ENCODE data around the gene NUP98.
"Not testable (repeated sequence)": the region's sequence is repeated elsewhere in the genome, so short reads cannot be mapped to it uniquely, and the experiment has no call there.

NUP98 gene

GRCh38 chr11:3799143-3799542 is 1.8 kb upstream of the NUP98 start:
- no peak for DNase-seq (ENCODE audit: low spot score)

DNA sequence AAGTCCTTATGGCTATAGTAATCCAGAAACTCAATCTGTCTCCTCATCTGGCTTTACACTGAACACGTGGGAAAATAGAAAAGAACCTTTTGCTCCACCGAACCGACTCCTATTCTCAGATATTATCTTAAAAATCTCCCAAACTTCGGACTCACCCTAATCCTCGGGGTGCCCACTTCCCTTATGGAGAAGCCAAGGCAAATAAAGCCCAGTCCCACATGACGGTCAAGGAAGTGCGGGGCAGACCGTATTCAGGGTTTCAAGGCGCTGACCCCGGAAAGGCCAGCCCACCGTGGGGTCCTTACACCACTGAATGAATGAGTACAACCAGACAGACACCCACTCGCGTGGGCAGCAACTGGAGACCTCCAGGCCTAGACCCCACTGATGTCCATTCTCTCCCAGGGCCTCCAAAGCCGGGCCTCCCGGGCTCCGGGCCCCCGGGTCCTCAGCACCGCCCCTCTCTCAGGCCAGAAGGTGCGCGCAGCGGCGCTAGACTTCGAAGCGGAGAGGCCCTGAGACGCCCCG is 489 bp downstream of the NUP98 start:
- peak; percentile 73 for DNase-seq (ENCODE audit: low spot score)

DNA sequence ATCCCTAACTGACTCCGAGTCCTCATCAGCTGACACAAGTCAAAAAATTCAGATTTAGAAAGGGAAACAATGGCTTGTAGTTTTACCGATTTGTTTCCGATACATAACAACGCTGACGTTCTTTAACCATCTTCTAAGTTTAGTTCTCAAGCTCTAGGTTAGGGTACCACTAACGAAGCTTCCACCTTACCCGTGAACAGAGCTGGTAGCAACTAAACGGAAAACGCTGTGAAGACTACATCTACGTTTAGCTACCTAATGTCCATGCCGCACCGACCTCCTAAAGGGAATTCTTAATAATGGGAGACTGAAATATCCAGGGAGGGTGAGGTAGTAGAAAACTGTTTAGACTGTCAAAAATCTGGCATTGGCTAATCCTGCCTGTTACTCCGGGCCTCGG is 1.0 kb downstream of the NUP98 start:
- DNase-seq (ENCODE audit: low spot score), result no peak

GRCh38 chr11:3796002-3796311 is 1.4 kb downstream of the NUP98 start:
- DNase-seq (ENCODE audit: low spot score), result no peak

GRCh38 chr11:3795131-3796001 is 2.0 kb downstream of the NUP98 start:
- no peak for DNase-seq (ENCODE audit: low spot score)

DNA sequence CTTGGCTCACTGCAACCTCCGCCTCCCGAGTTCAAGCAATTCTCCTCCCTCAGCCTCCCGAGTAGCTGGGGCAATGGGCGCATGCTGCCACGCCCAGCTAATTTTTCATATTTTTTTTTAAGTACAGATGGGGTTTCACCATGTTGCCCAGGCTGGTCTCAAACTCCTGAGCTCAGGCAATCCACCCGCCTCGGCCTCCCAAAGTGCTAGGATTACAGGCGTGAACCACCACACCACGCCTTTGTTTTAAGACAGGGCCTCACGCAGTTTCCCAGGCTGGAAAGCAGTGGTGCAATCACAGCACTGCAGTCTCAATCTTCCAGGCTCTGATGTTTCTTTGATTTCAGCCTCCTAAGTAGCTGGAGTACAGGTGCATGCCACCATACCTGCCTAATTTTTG is 3.0 kb downstream of the NUP98 start:
- DNase-seq (ENCODE audit: low spot score), result not testable (repeated sequence)

DNA sequence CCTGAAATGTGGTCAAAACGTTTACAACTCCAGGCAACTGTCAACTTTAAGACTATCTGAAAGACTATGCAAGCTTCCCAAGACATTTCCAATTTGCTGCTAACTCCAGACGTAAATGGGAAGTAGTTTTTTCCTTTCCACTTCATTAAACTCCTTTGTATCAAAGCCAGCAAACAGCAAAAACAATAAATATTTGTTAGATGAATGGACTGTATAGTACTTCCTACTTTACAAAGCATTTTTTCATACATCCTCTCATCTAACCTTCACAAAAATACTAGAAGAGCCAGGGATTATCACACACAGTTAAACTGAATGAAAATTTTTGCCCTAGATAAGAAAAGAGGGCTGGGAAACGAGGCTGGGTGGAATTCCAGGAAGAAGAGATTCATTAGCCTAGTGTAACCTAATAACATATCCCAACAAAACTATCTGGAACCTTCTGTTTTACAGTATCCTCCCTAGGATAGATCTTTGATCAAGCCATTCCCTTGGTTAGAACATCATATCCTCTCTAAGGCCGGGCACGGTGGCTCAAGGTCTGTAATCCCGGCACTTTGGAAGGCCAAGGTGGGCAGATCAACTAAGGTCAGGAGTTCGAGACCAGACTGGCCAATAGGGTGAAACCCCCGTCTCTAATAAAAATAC is 10.4 kb downstream of the NUP98 start:
- DNase-seq (ENCODE audit: low spot score), result no peak

- no peak for DNase-seq (ENCODE audit: low spot score)
These were observed 13.7 kb downstream of the NUP98 start for GRCh38 chr11:3783611-3784010.

GRCh38 chr11:3782963-3783362 is 14.4 kb downstream of the NUP98 start:
- DNase-seq (ENCODE audit: low spot score), result no peak

- no peak for DNase-seq (ENCODE audit: low spot score)
These were observed 15.9 kb downstream of the NUP98 start for GRCh38 chr11:3781423-3781822.

- no peak for DNase-seq (ENCODE audit: low spot score)
These were observed 21.5 kb downstream of the NUP98 start for GRCh38 chr11:3775736-3776406.

GRCh38 chr11:3773180-3773579 is 24.2 kb downstream of the NUP98 start:
- DNase-seq (ENCODE audit: low spot score), result no peak

DNA sequence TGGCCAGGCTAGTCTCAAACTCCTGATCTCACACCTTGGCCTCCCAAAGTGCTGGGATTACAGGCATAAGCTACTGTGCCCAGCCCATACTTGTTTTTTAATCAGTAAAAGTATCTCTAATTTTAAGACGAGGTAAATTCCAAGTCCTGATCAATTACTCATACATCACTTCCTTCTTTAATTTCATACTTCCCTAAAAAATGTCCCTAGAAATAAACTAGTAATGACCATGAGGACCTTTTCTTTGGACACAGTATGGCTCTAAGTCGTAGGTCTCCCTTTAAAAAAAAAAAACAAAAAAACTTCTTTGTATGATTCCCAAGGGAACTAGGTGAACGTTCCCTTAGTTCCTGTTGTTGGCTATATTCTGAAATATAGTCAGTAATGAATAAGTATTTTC is 29.8 kb downstream of the NUP98 start:
- no peak for DNase-seq (ENCODE audit: low spot score)

DNA sequence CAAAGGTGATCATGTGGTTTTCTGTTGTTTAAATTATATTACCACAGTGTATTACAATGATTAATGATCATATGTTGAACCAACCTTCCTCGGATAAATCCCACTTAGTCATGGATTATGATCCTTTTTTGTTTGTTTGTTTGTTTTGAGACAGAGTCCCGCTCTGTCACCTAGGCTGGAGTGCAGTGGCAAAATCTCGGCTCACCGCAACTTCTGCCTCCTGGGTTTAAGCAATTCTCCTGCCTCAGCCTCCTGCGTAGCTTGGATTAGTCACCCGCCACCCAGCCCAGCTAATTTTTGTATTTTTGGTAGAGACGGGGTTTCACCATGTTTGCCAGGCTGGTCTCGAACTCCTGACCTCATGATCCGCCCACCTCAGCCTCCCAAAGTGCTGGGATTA is 30.5 kb downstream of the NUP98 start:
- DNase-seq (ENCODE audit: low spot score), result not testable (repeated sequence)

DNA sequence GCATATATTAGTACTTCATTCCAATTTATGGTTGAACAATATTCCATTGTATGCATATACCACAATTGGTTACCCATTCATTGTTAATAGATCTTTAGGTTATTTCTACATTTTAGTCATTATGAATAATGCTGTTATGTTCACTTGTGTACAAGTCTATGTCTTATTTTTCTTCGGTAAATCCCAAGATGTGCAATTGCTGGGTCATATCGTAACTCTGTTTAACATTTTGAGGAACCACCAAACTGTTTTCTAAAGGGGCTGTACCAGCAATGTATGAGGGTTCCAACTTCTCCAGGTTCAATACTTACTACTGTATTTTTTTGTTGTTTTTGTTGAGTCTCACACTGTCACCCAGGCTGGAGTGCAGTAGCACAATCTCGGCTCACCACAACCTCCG is 33.1 kb downstream of the NUP98 start:
- no peak for DNase-seq (ENCODE audit: low spot score)

GRCh38 chr11:3755151-3755550 is 42.2 kb downstream of the NUP98 start:
- DNase-seq (ENCODE audit: low spot score), result no peak

DNA sequence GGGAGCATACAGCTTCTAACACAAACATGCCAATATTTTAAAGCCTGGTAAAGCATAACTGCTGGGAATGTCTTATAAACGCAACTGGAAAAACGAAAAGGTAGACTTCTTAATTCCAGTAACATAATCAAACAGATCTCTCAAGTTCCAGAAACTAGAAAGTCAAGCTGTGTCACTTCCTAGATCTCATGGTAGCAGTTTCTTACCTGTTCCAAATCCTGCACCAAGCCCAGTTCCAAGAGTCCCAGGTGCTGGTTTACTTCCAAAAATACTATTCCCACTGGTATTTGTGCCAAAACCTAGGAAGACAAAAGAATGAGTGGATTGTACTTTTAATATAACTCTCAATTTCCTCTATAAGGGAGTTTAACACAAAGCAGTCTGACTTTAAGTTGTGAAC is 44.2 kb downstream of the NUP98 start:
- DNase-seq (ENCODE audit: low spot score), result no peak

DNA sequence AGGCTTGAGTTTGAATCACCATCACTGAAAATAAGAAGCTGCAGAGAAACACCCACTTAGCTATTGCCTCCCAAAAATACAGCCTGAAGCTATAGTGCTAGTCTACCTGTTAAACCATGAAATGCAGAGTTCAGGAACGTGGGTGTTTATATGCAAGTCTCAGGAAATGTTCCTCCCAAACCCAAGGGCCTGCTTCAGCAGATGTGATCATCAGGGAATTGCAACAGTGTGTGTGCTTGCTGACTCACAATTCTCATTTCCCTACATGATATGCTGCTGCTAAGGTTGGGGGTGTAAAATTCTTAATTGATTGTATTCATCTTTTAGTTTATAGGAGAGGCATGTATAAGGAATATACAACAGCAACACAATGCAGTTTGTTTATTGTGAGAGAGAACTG is 49.6 kb downstream of the NUP98 start:
- no peak for DNase-seq (ENCODE audit: low spot score)

DNA sequence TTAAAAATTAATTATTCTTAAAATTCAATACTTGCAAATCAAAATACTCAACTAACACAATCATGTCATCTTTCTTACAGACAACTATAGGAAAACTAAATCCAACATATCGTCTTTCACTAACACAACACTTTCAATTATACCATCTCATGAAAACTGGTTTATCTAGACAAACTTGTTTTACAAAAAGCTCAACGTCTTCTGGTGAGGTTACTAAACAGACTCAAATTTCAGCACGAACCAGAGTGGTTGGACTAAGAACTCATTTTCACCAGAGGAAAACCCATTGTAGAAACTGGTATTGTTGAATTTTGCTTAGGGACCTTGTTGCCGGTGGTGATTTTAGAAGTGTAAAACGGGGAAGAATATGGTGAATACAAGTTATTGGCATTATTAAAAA is 52.2 kb downstream of the NUP98 start:
- DNase-seq (ENCODE audit: low spot score), result peak; percentile 27

DNA sequence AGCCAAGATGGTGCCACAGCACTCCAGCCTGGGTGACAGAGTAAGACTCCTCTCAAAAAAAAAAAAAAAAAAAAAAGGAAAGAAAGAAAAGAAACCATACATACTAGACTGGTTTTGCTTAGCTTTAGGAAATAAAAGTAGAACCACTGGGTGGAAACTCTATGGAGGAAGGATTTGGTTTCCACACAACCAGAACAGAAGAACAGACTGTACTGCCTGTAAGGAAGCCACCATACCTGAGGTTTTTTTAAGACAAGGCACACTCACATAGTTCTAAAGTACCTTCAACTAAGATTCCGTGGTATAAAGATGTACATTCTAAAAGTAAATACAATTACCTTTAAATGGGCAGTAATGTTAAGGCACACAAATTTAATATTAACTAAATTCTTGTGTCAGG is 58.6 kb downstream of the NUP98 start:
- DNase-seq (ENCODE audit: low spot score), result no peak

GRCh38 chr11:3738241-3738640 is 59.1 kb downstream of the NUP98 start:
- DNase-seq (ENCODE audit: low spot score), result no peak

DNA sequence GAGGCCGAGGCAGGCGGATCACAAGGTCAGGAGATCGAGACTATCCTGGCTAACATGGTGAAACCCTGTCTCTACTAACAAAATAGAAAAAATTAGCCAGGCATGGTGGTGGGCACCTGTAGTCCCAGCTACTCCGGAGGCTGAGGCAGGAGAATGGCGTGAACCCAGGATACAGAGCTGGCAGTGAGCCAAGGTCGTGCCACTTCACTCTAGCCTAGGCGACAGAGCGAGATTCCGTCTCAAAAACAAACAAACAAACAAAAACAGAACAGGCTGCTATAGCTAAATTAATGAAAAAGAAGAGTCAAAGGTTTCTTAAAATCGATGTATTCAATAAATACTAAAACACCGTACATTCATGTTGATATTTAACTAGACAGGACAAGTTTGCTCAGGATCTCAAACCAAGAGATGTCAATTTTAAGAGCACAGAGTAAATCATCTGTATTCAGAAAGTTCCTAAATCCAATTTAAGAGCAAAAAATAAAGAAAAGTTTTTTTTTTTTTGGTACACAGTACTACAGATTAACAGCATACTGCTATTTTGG is 59.9 kb downstream of the NUP98 start:
- DNase-seq (ENCODE audit: low spot score), result no peak

- DNase-seq (ENCODE audit: low spot score), result no peak
These were observed 60.5 kb downstream of the NUP98 start for GRCh38 chr11:3736816-3737215.

Data from iPS-NIHi11 (cell line).